K562 (cell line): Measurements from ENCODE around the gene BNIP1. TPM values are rescaled to one million over a fixed set of nuclear protein-coding genes. Genes with fewer than 3 reads are reported as not detected.

Experiments used
- ATAC-seq: fragments of 200-7000 bp; cut with Tn5 transposase; 3 replicates; pipeline ENCODE4 v1.9.1; 2020; ENCODE audit warnings: moderate library complexity
- BruUV-seq: library from RNA; stranded (reverse); fragments of 400-500 nt; replicated peaks from 2 replicates; lab custom pipeline; 2021; lab: Mats Ljungman, UMichigan
- CTCF ChIA-PET: fragments of 300-600 bp; formaldehyde crosslinking; extraction: SDS; loops from one replicate; lab custom pipeline; 2021; ENCODE audit warnings: low intra/inter-chr PET ratio; lab: Yijun Ruan, JAX
- POLR2A ChIA-PET: fragments of 300-600, 350-650 bp; sonication (Branson Sonifier 250); formaldehyde crosslinking; extraction: SDS; loops from one replicate; lab custom pipeline; 2021; ENCODE audit warnings: antibody characterized with exemption, inconsistent platforms; lab: Yijun Ruan, JAX
- DNase-seq, 4 experiments: peaks; one replicate each; pipeline versions ENCODE4 v3.0.0 to v3.0.0-alpha.2; 2011 to 2018; ENCODE audit warnings: low spot score in 3 of 4, mixed read lengths in 3 of 4; ENCODE audit errors: extremely low read depth in 1 of 4
- FAIRE-seq: peaks from 2 replicates; lab custom pipeline; 2011; peaks lifted over from hg19 to GRCh38; lab: Jason Lieb, UNC
- H2AFZ ChIP-seq: 2 replicates; pipeline ENCODE4 v1.6.0; 2011; ENCODE audit warnings: low read depth, low read length, control low read depth, inconsistent platforms
- H3K27ac ChIP-seq: fragments of 200-600 bp; 3 replicates; pipeline ENCODE4 v1.8.0; 2011; ENCODE audit warnings: low read depth, mild to moderate bottlenecking, control low read depth, inconsistent platforms, low read length, moderate library complexity, mixed read lengths; ENCODE audit errors: extremely low read depth
- H3K27me3 ChIP-seq, 2 experiments: fragments of 300-600 bp in 1 of 2; 2 replicates in 1 of 2; 3 replicates in 1 of 2; pipeline versions ENCODE4 v1.6.0 to v1.8.0; 2011; ENCODE audit warnings: inconsistent platforms in 2 of 2, low read length in 2 of 2, mild to moderate bottlenecking in 1 of 2, mixed read lengths in 1 of 2, moderate library complexity in 1 of 2; ENCODE audit not compliant: control insufficient read depth in 2 of 2, insufficient read depth in 2 of 2
- H3K36me3 ChIP-seq: fragments of 300-600 bp; 3 replicates; pipeline ENCODE4 v1.8.0; 2011; ENCODE audit warnings: mild to moderate bottlenecking, low read length, inconsistent platforms; ENCODE audit not compliant: control insufficient read depth, insufficient read depth
- H3K4me1 ChIP-seq, 2 experiments: fragments of 200-600 bp in 1 of 2; replicated peaks in 1 of 2; 2 replicates in 1 of 2; 3 replicates in 1 of 2; pipeline versions ENCODE4 v1.5.1 to v1.8.0; 2011; ENCODE audit warnings: inconsistent platforms in 2 of 2, low read length in 2 of 2, mild to moderate bottlenecking in 1 of 2, mixed read lengths in 1 of 2, moderate library complexity in 1 of 2; ENCODE audit not compliant: control insufficient read depth in 2 of 2, insufficient read depth in 2 of 2
- H3K4me2 ChIP-seq: 2 replicates; pipeline ENCODE4 v1.6.1; 2011; ENCODE audit warnings: low read length, control low read depth, inconsistent platforms, mixed read lengths; ENCODE audit not compliant: insufficient read depth
- H3K4me3 ChIP-seq: fragments of 200-600 bp; sonication (generic), shearing (Covaris generic); 2 replicates; pipeline ENCODE4 v1.5.1; 2016; ENCODE audit warnings: control low read depth, inconsistent platforms
- H3K79me2 ChIP-seq: fragments of 200-600 bp; 3 replicates; pipeline ENCODE4 v1.8.0; 2011; ENCODE audit warnings: low read length, inconsistent platforms; ENCODE audit not compliant: control insufficient read depth, insufficient read depth
- H3K9ac ChIP-seq, 2 experiments: 2 replicates each; pipeline versions ENCODE4 v1.6.0 to v1.6.1; 2011; ENCODE audit warnings: low read depth in 2 of 2, low read length in 2 of 2, control low read depth in 1 of 2, inconsistent platforms in 1 of 2, mild to moderate bottlenecking in 1 of 2, mixed read lengths in 1 of 2; ENCODE audit not compliant: insufficient read depth in 1 of 2
- H3K9me1 ChIP-seq: one replicate; pipeline ENCODE4 v1.6.0; 2011; ENCODE audit warnings: inconsistent platforms, mild to moderate bottlenecking, low read length, moderate library complexity; ENCODE audit not compliant: control insufficient read depth, insufficient read depth
- H3K9me3 ChIP-seq: replicated peaks from 2 replicates; pipeline ENCODE4 v1.5.1; 2011; ENCODE audit warnings: low read depth, low read length, inconsistent platforms; ENCODE audit not compliant: control insufficient read depth, insufficient read depth
- H4K20me1 ChIP-seq: replicated peaks from 2 replicates; pipeline ENCODE4 v1.6.1; 2011; ENCODE audit warnings: low read length, inconsistent platforms, mixed read lengths; ENCODE audit not compliant: control insufficient read depth, insufficient read depth
- ARID3B ChIP-seq: fragments of 250-450 bp; sonication (Bioruptor Pico); IDR thresholded peaks from 2 replicates; pipeline ENCODE4 v1.4.0; 2020; ENCODE audit warnings: borderline replicate concordance
- ATF1 ChIP-seq, 2 experiments: fragments of 450-650 bp in 1 of 2; IDR thresholded peaks; 2 replicates each; pipeline ENCODE4 v1.6.1; 2016; ENCODE audit warnings: missing compliant biosample characterization in 1 of 2, missing genetic modification characterization in 1 of 2
- CEBPB ChIP-seq: fragments of 450-650 bp; IDR thresholded peaks from 2 replicates; pipeline ENCODE4 v1.6.1; 2016; ENCODE audit warnings: missing genetic modification characterization, missing compliant biosample characterization
- CREM ChIP-seq: IDR thresholded peaks from 2 replicates; pipeline ENCODE4 v1.6.1; 2014; ENCODE audit warnings: antibody characterized with exemption, low read depth
- ID3 ChIP-seq, 2 experiments: fragments of 250-450 bp in 1 of 2; fragments of 450-650 bp in 1 of 2; sonication (Bioruptor Pico) in 1 of 2; IDR thresholded peaks; 2 replicates each; pipeline versions ENCODE4 v1.6.1 to v1.8.0; 2016 to 2021; ENCODE audit warnings: mild to moderate bottlenecking in 2 of 2, moderate library complexity in 2 of 2, missing compliant biosample characterization in 1 of 2, missing genetic modification characterization in 1 of 2
- IRF2 ChIP-seq: sonication (generic); formaldehyde crosslinking; IDR thresholded peaks from 2 replicates; pipeline ENCODE4 v1.8.1; 2022; ENCODE audit warnings: mild to moderate bottlenecking, missing genetic modification reagents
- LEF1 ChIP-seq: fragments of 450-650 bp; IDR thresholded peaks from 2 replicates; pipeline ENCODE4 v1.6.1; 2016; ENCODE audit warnings: mild to moderate bottlenecking
- MYNN ChIP-seq, 2 experiments: sonication (generic); formaldehyde crosslinking in 1 of 2; IDR thresholded peaks; 2 replicates each; pipeline versions ENCODE4 v1.5.0 to v1.6.1; 2016 to 2020; ENCODE audit warnings: antibody characterized with exemption in 1 of 2, missing genetic modification reagents in 1 of 2
- SAFB2 ChIP-seq: fragments of 200-400 bp; formaldehyde crosslinking; IDR thresholded peaks from 2 replicates; pipeline ENCODE4 v1.6.1; 2018; ENCODE audit warnings: borderline replicate concordance, low read length, low read depth, moderate library complexity; ENCODE audit not compliant: severe bottlenecking
- SMARCB1 ChIP-seq: IDR thresholded peaks from 2 replicates; pipeline ENCODE4 v1.6.1; 2011; ENCODE audit warnings: improper control_type of control experiment, low read depth; ENCODE audit not compliant: insufficient read length
- SPI1 ChIP-seq: IDR thresholded peaks from 2 replicates; pipeline ENCODE4 v1.6.1; 2011; ENCODE audit warnings: low read depth, low read length, control low read depth, borderline replicate concordance
- THAP12 ChIP-seq: fragments of 250-450 bp; sonication (Bioruptor Pico); IDR thresholded peaks from 2 replicates; pipeline ENCODE4 v1.9.0; 2021; ENCODE audit warnings: mild to moderate bottlenecking, inconsistent platforms
- THRA ChIP-seq: fragments of 450-650 bp; IDR thresholded peaks from 2 replicates; pipeline ENCODE4 v1.6.1; 2017; ENCODE audit warnings: mild to moderate bottlenecking, moderate library complexity
- YY1 ChIP-seq, 3 experiments: IDR thresholded peaks; 2 replicates each; pipeline ENCODE4 v1.6.1; 2011; ENCODE audit warnings: low read length in 2 of 3, mild to moderate bottlenecking in 2 of 3, moderate library complexity in 2 of 3, borderline replicate concordance in 1 of 3, control low read depth in 1 of 3, low read depth in 1 of 3; ENCODE audit not compliant: insufficient read depth in 3 of 3, insufficient replicate concordance in 2 of 3, control insufficient read depth in 1 of 3, insufficient read length in 1 of 3; ENCODE audit errors: extremely low read depth in 1 of 3
- ZBTB7A ChIP-seq: IDR thresholded peaks from 2 replicates; pipeline ENCODE4 v1.6.1; 2011; ENCODE audit warnings: low read depth, mild to moderate bottlenecking, low read length, moderate library complexity, borderline replicate concordance; ENCODE audit not compliant: control insufficient read depth
- ZNF143 ChIP-seq: sonication (generic); formaldehyde crosslinking; IDR thresholded peaks from 2 replicates; pipeline ENCODE4 v1.9.0; 2022; ENCODE audit warnings: mild to moderate bottlenecking, missing genetic modification reagents
- WGBS: fragments of 100-300 bp; shearing (Covaris generic); methylation state at CpG from one replicate; pipeline ENCODE4 v1.1.6; 2016; ENCODE audit warnings: low coverage, mixed read lengths; ENCODE audit not compliant: insufficient coverage; ENCODE audit errors: missing lambda C conversion rate; 5-methylcytosine and 5-hydroxymethylcytosine counted together
- in situ Hi-C: fragments of 300-500 bp; cut with MboI; formaldehyde crosslinking; loops from 4 replicates; pipeline ENCODE4 v1.15.0; 2018; ENCODE audit warnings: inconsistent platforms, mixed read lengths
- intact Hi-C: fragments of 100-400 bp; cut with micrococcal nuclease; formaldehyde crosslinking; loops from 2 replicates; pipeline ENCODE4 v1.14.2; 2022
- polyA plus RNA-seq, 8 experiments: library from polyadenylated mRNA; depleted of rRNA in 4 of 8; stranded (reverse) in 5 of 8; unstranded in 3 of 8; fragments of >200 nt; fragmentation: Nextera tagmentation in 2 of 8; fragmentation: Illumina TruSeq in 1 of 8; extraction: Ambion mirVana in 2 of 8; extraction: Trizol in 1 of 8; gene quantifications; 2 replicates each; pipeline versions ENCODE4 v1.2.1 to v1.2.3, GENCODE V29; 2011 to 2014; ENCODE audit warnings: inconsistent platforms in 1 of 8, missing spikeins in 1 of 8
- total RNA-seq, 7 experiments: library from RNA; depleted of rRNA in 6 of 7; stranded (reverse); fragments of >200 nt in 6 of 7; fragmentation: Illumina TruSeq in 2 of 7; extraction: Trizol in 2 of 7; gene quantifications; 2 replicates each; pipeline versions ENCODE4 v1.2.1 to v1.2.3, GENCODE V29; 2011 to 2021; ENCODE audit warnings: low replicate concordance in 1 of 7

BNIP1 gene
- total and polyA plus RNA-seq, 9 of the 15 experiments (the other 6 are each of a cell fraction or from before 2014, with no cell fraction given), result 18.8 to 65.0 (median 26.2) TPM

GRCh38 chr5:173158366-173158765 is 14.0 kb downstream of the BNIP1 start:
- Histone ChIP-seq H3K27ac (no peak overlapping the region), H3K36me3 (peaks cover 68% of the 10 kb centered on the region; the same call in 2 of the 3 replicates), H3K9me1 (no peaks in the 10 kb centered on the region), H3K9me3 (no peaks in the 10 kb centered on the region), H4K20me1 (no peaks in the 10 kb centered on the region), H3K4me1 (0 out of 5 replicates have a peak, but pooled peaks cover 0 to 2% of the 10 kb centered on the region in 2 experiments), H3K9ac (no peak overlapping the region), H2AFZ (no peak overlapping the region), H3K4me3 (no peak overlapping the region), H3K27me3 (no peaks in the 10 kb centered on the region), H3K4me2 (no peak overlapping the region), H3K79me2 (no peaks in the 10 kb centered on the region)
- intact Hi-C loops (no loop called here), in situ Hi-C loops (no loop called here)
- ChIA-PET POLR2A (interaction anchor here (0.9 kb wide), 1 partner anchor 493 kb away, joined by 3 read pairs; no protein-coding TSS in a partner anchor), CTCF (no interaction called here)
- FAIRE-seq (no peak), DNase-seq (no peak), ATAC-seq (no peak)
- TF ChIP-seq ARID3B (CRISPR knock-in tag) (no peak), LEF1 (no peak), SAFB2 (no peak), ZBTB7A (no peak), ATF1 (CRISPR knock-in tag; IDR thresholded peaks at IDR 0.05) (no peak), ATF1 (tag; IDR thresholded peaks at IDR 0.05) (no peak), THAP12 (CRISPR knock-in tag) (no peak), ID3 (CRISPR knock-in tag; IDR thresholded peaks at IDR 0.05) (no peak), ID3 (tag; IDR thresholded peaks at IDR 0.05) (no peak), CEBPB (tag) (no peak), ZNF143 (CRISPR knock-in tag) (no peak), YY1 (IDR thresholded peaks at IDR 0.05; ENCODE audit: borderline replicate concordance in 1 of 3, control insufficient read depth in 1 of 3, extremely low read depth in 1 of 3, insufficient read depth in 3 of 3, insufficient read length in 1 of 3, insufficient replicate concordance in 2 of 3, low read depth in 1 of 3, low read length in 2 of 3) (no peak), THRA (no peak), CREM (no peak), IRF2 (no peak), SPI1 (no peak), MYNN (IDR thresholded peaks at IDR 0.05) (no peak), MYNN (CRISPR knock-in tag; IDR thresholded peaks at IDR 0.05) (no peak), SMARCB1 (no peak)
- no TSS peak for BruUV-seq
- WGBS, result 84% methylated on average over 6 of the region's 8 CpGs
